Measurements from ENCODE around the gene PKHD1. TPM values are rescaled to one million over a fixed set of nuclear protein-coding genes. Genes with fewer than 3 reads are reported as not detected.

The PKHD1 gene
- total RNA-seq, 6 experiments from 2014 or later, result 1.2 to 3.0 (median 2.3) TPM

- H3K27me3 ChIP-seq, result no peaks in the 10 kb centered on the region
- ATAC-seq (peak; percentile 41 to 57 (median 50)), DNase-seq (no peak)
- WGBS (ENCODE audit: insufficient coverage, low coverage, low lambda C conversion rate, missing lambda C conversion rate), result 34% methylated on average over 5 of the region's 6 CpGs
- no peak overlapping the region for H3K4me3 ChIP-seq
- no peaks in the 10 kb centered on the region for H3K9me3 ChIP-seq
- H3K36me3 ChIP-seq, result no peaks in the 10 kb centered on the region
- TF ChIP-seq CTCF (IDR thresholded peaks at IDR 0.05) (peak; percentile 17 to 53 (median 30)), POLR2A (IDR thresholded peaks at IDR 0.05) (no peak)
- intact Hi-C loops (cut with DNase I), result no loop called here
- no peaks in the 10 kb centered on the region for H3K4me1 ChIP-seq
- no peak overlapping the region for H3K27ac ChIP-seq
Observed at GRCh38 chr6:51753635-51754034, 333.8 kb downstream of the PKHD1 start.

- no peak for TF ChIP-seq CTCF (IDR thresholded peaks at IDR 0.05)
- no peaks in the 10 kb centered on the region for H3K27me3 ChIP-seq
- no peaks in the 10 kb centered on the region for H3K36me3 ChIP-seq
- no peaks in the 10 kb centered on the region for H3K4me1 ChIP-seq
- ATAC-seq (peak in 3 of 4 donors; percentile 78 to 99 (median 82)), DNase-seq (no peak)
- H3K9me3 ChIP-seq, result no peaks in the 10 kb centered on the region
- no peak overlapping the region for H3K4me3 ChIP-seq
- intact Hi-C loops (cut with DNase I), result no loop called here
- WGBS (ENCODE audit: insufficient coverage, low coverage, low lambda C conversion rate, missing lambda C conversion rate), result 38% methylated on average over 1 of the region's 2 CpGs
- no peak overlapping the region for H3K27ac ChIP-seq
Observed at GRCh38 chr6:51743999-51744398, 343.4 kb downstream of the PKHD1 start.

- peaks cover 0 to 24% (median 0%) of the 10 kb centered on the region in 4 donors for H3K4me1 ChIP-seq
Observed at GRCh38 chr6:51740658-51741057, 346.8 kb downstream of the PKHD1 start.

GRCh38 chr6:51738614-51739013 lies 348.8 kb downstream of the PKHD1 start:
- Histone ChIP-seq H3K27ac (peak overlapping the region; percentile 51 to 86 (median 80)), H3K4me3 (peak overlapping the region in 2 of 3 donors; percentile 29 to 35), H3K36me3 (no peaks in the 10 kb centered on the region), H3K27me3 (no peaks in the 10 kb centered on the region), H3K9me3 (no peaks in the 10 kb centered on the region), H3K4me1 (peaks cover 0 to 24% (median 0%) of the 10 kb centered on the region in 4 donors)
- ATAC-seq, result peak; percentile 78 to 91 (median 88)
- intact Hi-C loops (cut with DNase I), result no loop called here
- peak; percentile 43 to 79 (median 71) for DNase-seq
- TF ChIP-seq POLR2A (IDR thresholded peaks at IDR 0.05) (peak; percentile 62), CTCF (IDR thresholded peaks at IDR 0.05) (no peak)
- WGBS (ENCODE audit: insufficient coverage, low coverage, low lambda C conversion rate, missing lambda C conversion rate), result 8% methylated on average over 1 of the region's 1 CpG

More at GRCh38 chr6:51740658-51741057, 346.8 kb downstream of the PKHD1 start:
- H3K27ac ChIP-seq, result no peak overlapping the region
- TF ChIP-seq POLR2A (IDR thresholded peaks at IDR 0.05) (no peak), CTCF (IDR thresholded peaks at IDR 0.05) (no peak)
- ATAC-seq (no peak), DNase-seq (no peak)
- no peak overlapping the region for H3K4me3 ChIP-seq
- intact Hi-C loops (cut with DNase I), result no loop called here
- H3K36me3 ChIP-seq, result no peaks in the 10 kb centered on the region
- H3K27me3 ChIP-seq, result no peaks in the 10 kb centered on the region
- no peaks in the 10 kb centered on the region for H3K9me3 ChIP-seq
- whole genome bisulfite sequencing (ENCODE audit: insufficient coverage, low coverage, low lambda C conversion rate, missing lambda C conversion rate), result 80% methylated on average over 2 of the region's 2 CpGs
